OCI-LY3 (cell line): ENCODE measurements around the gene NDUFS8.

ENCODE experiments used
- CTCF ChIP-seq: fragments of 200-600, 300-600 bp; sonication (generic); IDR thresholded peaks from 2 replicates; pipeline ENCODE4 v1.5.1; 2014; ENCODE audit warnings: antibody characterized with exemption, low read length, low read depth
- EZH2phosphoT487 ChIP-seq: fragments of 200-600 bp; shearing (Covaris generic); IDR thresholded peaks from 2 replicates; pipeline ENCODE4 v1.6.1; 2018; ENCODE audit warnings: antibody characterized with exemption, mixed run types, low read depth

GRCh38 chr11:68018730-68019190 is 11.7 kb upstream of the NDUFS8 start:
- no peak for TF ChIP-seq CTCF
- no peak for TF ChIP-seq EZH2phosphoT487
